Esophagus muscularis mucosa (tissue), 3 donors: ENCODE data around the gene ANXA2.

Source experiments
- POLR2AphosphoS5 ChIP-seq, 2 donors: sonication (generic); formaldehyde crosslinking; IDR thresholded peaks; one replicate each; pipeline ENCODE4 v1.6.1; 2017; ENCODE audit warnings: antibody characterized with exemption in 2 of 2
- TF ChIP-seq, protein P1 (sequence below), 3 experiments: fragments of 200-600 bp in 2 of 3; fragments of 450-650 bp in 1 of 3; sonication (generic) in 2 of 3; IDR thresholded peaks; one replicate each; pipeline ENCODE4 v1.5.1; 2017 to 2019; ENCODE audit warnings: antibody characterized with exemption in 3 of 3, mild to moderate bottlenecking in 2 of 3, moderate library complexity in 1 of 3

DNA sequence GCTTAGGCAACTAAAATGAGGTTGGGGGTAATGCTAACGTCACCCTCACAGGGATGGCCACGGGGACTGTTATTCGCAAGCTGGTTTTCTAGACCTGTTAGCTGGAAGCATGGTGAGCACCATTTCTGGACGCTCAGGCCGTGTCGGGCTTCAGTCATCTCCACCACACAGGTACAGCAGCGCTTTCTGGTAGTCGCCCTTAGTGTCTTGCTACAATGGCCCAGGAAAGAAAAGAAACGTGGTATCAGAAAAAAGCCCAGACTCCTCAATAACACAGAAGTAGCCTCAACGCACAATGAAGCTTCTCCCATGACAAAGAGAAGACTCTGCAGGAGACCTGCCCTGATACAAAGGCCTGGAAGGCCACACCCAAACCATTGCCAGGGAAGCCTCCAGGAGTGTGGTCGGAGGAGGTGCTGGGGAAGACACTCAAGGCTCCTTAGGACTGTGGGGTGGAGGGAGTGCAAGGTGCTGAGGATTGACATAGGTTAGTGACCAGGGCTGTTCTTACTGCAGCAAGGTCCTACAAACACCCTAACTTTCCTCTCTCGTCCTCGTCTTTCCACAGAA is 50.2 kb downstream of the ANXA2 start:
- TF ChIP-seq, protein P1, sequence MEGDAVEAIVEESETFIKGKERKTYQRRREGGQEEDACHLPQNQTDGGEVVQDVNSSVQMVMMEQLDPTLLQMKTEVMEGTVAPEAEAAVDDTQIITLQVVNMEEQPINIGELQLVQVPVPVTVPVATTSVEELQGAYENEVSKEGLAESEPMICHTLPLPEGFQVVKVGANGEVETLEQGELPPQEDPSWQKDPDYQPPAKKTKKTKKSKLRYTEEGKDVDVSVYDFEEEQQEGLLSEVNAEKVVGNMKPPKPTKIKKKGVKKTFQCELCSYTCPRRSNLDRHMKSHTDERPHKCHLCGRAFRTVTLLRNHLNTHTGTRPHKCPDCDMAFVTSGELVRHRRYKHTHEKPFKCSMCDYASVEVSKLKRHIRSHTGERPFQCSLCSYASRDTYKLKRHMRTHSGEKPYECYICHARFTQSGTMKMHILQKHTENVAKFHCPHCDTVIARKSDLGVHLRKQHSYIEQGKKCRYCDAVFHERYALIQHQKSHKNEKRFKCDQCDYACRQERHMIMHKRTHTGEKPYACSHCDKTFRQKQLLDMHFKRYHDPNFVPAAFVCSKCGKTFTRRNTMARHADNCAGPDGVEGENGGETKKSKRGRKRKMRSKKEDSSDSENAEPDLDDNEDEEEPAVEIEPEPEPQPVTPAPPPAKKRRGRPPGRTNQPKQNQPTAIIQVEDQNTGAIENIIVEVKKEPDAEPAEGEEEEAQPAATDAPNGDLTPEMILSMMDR (IDR thresholded peaks at IDR 0.05), result no peak
- no peak for TF ChIP-seq POLR2AphosphoS5 (IDR thresholded peaks at IDR 0.05)
